Endothelial cell (in vitro differentiated cells): Measurements from ENCODE around the gene DFFA. TPM values are rescaled to one million over a fixed set of nuclear protein-coding genes. Genes with fewer than 3 reads are reported as not detected.

Source experiments
- DNase-seq: peaks from one replicate; pipeline ENCODE4 v3.0.0; 2021; ENCODE audit warnings: low spot score
- H3K27ac Mint-ChIP-seq: one replicate; pipeline ENCODE4 v1.8.0; 2021; ENCODE audit warnings: mixed read lengths, inconsistent platforms; ENCODE audit not compliant: unreplicated experiment
- H3K27me3 Mint-ChIP-seq: one replicate; pipeline ENCODE4 v1.8.0; 2021; ENCODE audit warnings: mild to moderate bottlenecking, moderate library complexity, mixed read lengths, inconsistent platforms; ENCODE audit not compliant: unreplicated experiment
- H3K36me3 Mint-ChIP-seq: one replicate; pipeline ENCODE4 v1.8.0; 2021; ENCODE audit warnings: mild to moderate bottlenecking, low read depth, mixed read lengths, inconsistent platforms; ENCODE audit not compliant: unreplicated experiment
- H3K4me1 Mint-ChIP-seq: one replicate; pipeline ENCODE4 v1.8.0; 2021; ENCODE audit warnings: mild to moderate bottlenecking, mixed read lengths, inconsistent platforms; ENCODE audit not compliant: unreplicated experiment
- H3K4me3 Mint-ChIP-seq: one replicate; pipeline ENCODE4 v1.8.0; 2021; ENCODE audit warnings: mild to moderate bottlenecking, mixed read lengths, inconsistent platforms; ENCODE audit not compliant: unreplicated experiment
- H3K9me3 Mint-ChIP-seq: one replicate; pipeline ENCODE4 v1.8.0; 2021; ENCODE audit warnings: mixed read lengths, inconsistent platforms; ENCODE audit not compliant: unreplicated experiment
- total RNA-seq: library from RNA; stranded (reverse); fragmentation: NEBNext Ultra II Directional; extraction: Animal tissue kit (Norgen Biotek cat#: 25700); gene quantifications from one replicate; pipeline ENCODE4 v1.2.1, GENCODE V29; 2021; ENCODE audit not compliant: unreplicated experiment
- TF ChIP-seq, protein P1 (sequence below): fragments of 200-600 bp; sonication (generic); IDR thresholded peaks from one replicate; pipeline ENCODE4 v1.5.0; 2021; ENCODE audit warnings: antibody characterized with exemption; ENCODE audit not compliant: unreplicated experiment

Gene DFFA
- total RNA-seq, 1 donor from 2014 or later = 77.1 TPM

DNA sequence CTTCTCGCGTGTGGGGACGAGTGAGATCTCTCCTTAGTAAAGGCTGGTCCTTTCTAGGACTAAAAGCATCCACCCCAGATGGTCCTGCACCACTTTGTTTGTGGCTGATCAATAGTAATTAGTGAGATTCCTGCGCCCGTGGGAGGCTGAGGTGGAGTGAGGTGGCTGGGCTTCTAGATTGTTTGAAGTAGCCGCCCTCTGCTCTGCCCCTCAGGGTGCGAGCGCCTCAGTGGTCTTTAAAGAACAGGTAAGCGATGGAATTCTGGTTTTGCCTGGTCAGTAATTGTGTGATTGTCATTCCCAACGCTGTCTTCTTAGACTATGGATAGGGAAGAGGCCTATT is 23.1 kb upstream of the DFFA start:
- peaks cover 16% of the 10 kb centered on the region for H3K4me1 Mint-ChIP-seq
- H3K27me3 Mint-ChIP-seq = peaks cover 4% of the 10 kb centered on the region
- peaks cover 5% of the 10 kb centered on the region for H3K36me3 Mint-ChIP-seq
- H3K4me3 Mint-ChIP-seq = no peak overlapping the region
- peak overlapping the region; percentile 48 for H3K27ac Mint-ChIP-seq
- no peak for DNase-seq
- H3K9me3 Mint-ChIP-seq = no peaks in the 10 kb centered on the region
- TF ChIP-seq, protein P1, sequence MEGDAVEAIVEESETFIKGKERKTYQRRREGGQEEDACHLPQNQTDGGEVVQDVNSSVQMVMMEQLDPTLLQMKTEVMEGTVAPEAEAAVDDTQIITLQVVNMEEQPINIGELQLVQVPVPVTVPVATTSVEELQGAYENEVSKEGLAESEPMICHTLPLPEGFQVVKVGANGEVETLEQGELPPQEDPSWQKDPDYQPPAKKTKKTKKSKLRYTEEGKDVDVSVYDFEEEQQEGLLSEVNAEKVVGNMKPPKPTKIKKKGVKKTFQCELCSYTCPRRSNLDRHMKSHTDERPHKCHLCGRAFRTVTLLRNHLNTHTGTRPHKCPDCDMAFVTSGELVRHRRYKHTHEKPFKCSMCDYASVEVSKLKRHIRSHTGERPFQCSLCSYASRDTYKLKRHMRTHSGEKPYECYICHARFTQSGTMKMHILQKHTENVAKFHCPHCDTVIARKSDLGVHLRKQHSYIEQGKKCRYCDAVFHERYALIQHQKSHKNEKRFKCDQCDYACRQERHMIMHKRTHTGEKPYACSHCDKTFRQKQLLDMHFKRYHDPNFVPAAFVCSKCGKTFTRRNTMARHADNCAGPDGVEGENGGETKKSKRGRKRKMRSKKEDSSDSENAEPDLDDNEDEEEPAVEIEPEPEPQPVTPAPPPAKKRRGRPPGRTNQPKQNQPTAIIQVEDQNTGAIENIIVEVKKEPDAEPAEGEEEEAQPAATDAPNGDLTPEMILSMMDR = no peak

DNA sequence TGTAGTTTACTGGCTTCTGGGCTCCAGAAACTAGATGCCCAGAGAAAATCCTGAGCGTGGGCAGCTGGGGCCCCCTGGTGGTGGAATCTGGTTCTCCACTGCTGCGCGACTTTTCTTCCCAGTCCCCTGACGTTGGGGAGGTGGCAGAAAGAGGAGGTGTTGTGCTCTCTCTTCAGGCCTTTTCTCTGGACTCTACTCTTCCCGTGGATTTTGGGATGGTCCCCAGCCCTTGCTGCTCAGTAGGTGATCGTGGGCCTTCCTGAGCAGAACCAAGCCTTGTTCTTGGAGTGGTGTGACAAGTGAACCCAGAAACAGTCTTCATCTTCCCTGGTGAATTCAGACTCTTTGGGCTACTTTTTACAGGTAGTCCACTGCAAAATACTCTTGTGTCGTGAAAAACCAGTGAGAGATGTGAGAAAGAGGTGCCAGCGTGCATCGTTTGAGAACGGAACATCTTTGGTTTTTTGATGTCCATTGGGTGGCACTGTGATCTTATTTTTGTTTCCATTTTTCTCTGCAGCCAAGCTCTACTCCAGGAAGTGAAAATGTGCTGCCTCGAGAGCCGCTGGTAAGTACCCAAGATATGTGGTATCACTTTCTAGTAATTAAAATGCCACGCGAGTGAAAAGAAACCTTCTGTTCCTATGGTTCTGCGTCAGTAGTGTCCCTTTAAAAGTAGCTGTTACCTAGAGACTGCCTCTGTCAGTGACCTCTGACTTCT is 22.6 kb upstream of the DFFA start:
- H3K27ac Mint-ChIP-seq = peak overlapping the region; percentile 48
- H3K27me3 Mint-ChIP-seq = peaks cover 4% of the 10 kb centered on the region
- no peaks in the 10 kb centered on the region for H3K9me3 Mint-ChIP-seq
- DNase-seq = peak; percentile 87
- TF ChIP-seq, protein P1 = peak; percentile 98
- H3K4me3 Mint-ChIP-seq = no peak overlapping the region
- H3K36me3 Mint-ChIP-seq = peaks cover 6% of the 10 kb centered on the region
- H3K4me1 Mint-ChIP-seq = peaks cover 16% of the 10 kb centered on the region

- H3K27me3 Mint-ChIP-seq = peaks cover 4% of the 10 kb centered on the region
- no peak overlapping the region for H3K4me3 Mint-ChIP-seq
- no peak overlapping the region for H3K27ac Mint-ChIP-seq
Measured at GRCh38 chr1:10494418-10494753, 22.1 kb upstream of the DFFA start.

GRCh38 chr1:10490286-10490970 is 18.1 kb upstream of the DFFA start:
- Mint-ChIP-seq H3K27me3 (peaks cover 4% of the 10 kb centered on the region), H3K27ac (no peak overlapping the region), H3K4me3 (no peak overlapping the region), H3K36me3 (peaks cover 5% of the 10 kb centered on the region), H3K9me3 (no peaks in the 10 kb centered on the region), H3K4me1 (peaks cover 16% of the 10 kb centered on the region)
- no peak for DNase-seq
- TF ChIP-seq, protein P1 = no peak

More at GRCh38 chr1:10494418-10494753, 22.1 kb upstream of the DFFA start:
- DNase-seq = no peak
- TF ChIP-seq, protein P1 = no peak
- H3K4me1 Mint-ChIP-seq = peaks cover 16% of the 10 kb centered on the region
- H3K9me3 Mint-ChIP-seq = no peaks in the 10 kb centered on the region
- peaks cover 10% of the 10 kb centered on the region for H3K36me3 Mint-ChIP-seq
